BJ (cell line): Measurements from ENCODE around the gene LTA4H. TPM values are rescaled to one million over a fixed set of nuclear protein-coding genes. Genes with fewer than 3 reads are reported as not detected.

Source experiments
- CTCF ChIA-PET: fragments of 350-600 bp; formaldehyde crosslinking; extraction: SDS; loops from one replicate; lab custom pipeline; 2021; ENCODE audit warnings: antibody characterized with exemption, inconsistent platforms; lab: Yijun Ruan, JAX
- POLR2A ChIA-PET: fragments of 300-600 bp; sonication (Branson Sonifier 250); formaldehyde crosslinking; extraction: SDS; loops from one replicate; lab custom pipeline; 2021; ENCODE audit warnings: antibody characterized with exemption; lab: Charles Lee
- DNase-seq: peaks from one replicate; pipeline ENCODE4 v3.0.0-alpha.2; 2011; ENCODE audit warnings: low read depth
- H3K27me3 ChIP-seq: 2 replicates; pipeline ENCODE4 v1.6.0; 2011; ENCODE audit warnings: low read length; ENCODE audit not compliant: control insufficient read depth, insufficient read depth
- H3K36me3 ChIP-seq: 2 replicates; pipeline ENCODE4 v1.5.1; 2011; ENCODE audit warnings: low read length; ENCODE audit not compliant: control insufficient read depth, insufficient read depth
- H3K4me3 ChIP-seq: 2 replicates; pipeline ENCODE4 v1.5.1; 2011; ENCODE audit warnings: low read depth, mild to moderate bottlenecking, control low read depth, low read length
- CTCF ChIP-seq: IDR thresholded peaks from 2 replicates; pipeline ENCODE4 v1.5.1; 2011; ENCODE audit warnings: low read depth, mild to moderate bottlenecking, control low read depth, inconsistent platforms, low read length, moderate library complexity; ENCODE audit not compliant: insufficient read depth
- polyA plus RNA-seq: library from polyadenylated mRNA; depleted of rRNA; stranded (reverse); fragments of >200 nt; gene quantifications from 2 replicates; pipeline ENCODE4 v1.2.3, GENCODE V29; 2011

LTA4H gene
- polyA plus RNA-seq, 1 experiment = 35.1 TPM

DNA sequence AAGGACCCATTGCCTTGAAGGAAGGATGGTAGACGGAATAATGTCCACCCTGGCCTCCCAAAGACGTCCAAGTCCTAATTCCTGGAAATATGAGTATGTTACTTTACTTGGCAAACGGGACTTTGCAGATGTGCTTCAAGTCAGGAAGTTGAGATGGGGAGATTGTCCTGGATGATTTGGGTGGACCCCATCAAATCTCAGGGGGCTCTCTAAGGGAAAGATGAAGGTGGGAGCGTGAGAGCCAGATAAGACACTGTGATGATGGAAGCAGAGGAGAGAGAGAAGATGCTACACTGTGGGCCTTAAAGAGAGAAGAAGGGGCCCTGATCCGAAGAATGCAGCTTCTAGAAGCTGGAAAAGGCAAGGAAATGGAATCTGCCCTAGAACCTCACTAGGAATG, 29.6 kb upstream of the LTA4H start:
- DNase-seq = no peak
- Histone ChIP-seq H3K36me3 (no peaks in the 10 kb centered on the region), H3K4me3 (no peak overlapping the region), H3K27me3 (no peaks in the 10 kb centered on the region)
- CTCF ChIA-PET = interaction anchor here (1.3 to 4.7 kb wide), 5 partner anchors 8 to 452 kb away, joined by 4 to 48 read pairs (median 14); partner anchors contain the start of gene CFAP54
- POLR2A ChIA-PET = no interaction called here
- no peak for TF ChIP-seq CTCF

DNA sequence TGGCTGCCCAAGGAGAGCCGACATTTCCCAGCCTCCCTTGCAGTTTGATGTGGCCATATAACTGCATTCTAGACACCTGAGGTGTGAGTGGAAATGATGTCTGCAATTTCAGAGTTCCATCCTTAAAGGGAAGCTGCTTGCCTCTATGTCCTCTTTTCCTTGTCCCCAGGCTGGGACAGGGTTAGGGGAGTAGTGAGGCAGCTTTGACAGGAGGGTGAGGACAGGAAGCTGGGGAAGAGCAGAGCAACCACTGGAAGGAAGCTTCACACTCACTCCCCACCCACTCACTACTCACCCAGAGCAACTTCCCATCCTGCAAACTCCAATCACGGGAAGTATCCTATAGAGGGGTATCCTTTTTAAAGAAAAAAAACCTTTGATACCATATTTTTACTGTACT, 28.9 kb upstream of the LTA4H start:
- Histone ChIP-seq H3K36me3 (no peaks in the 10 kb centered on the region), H3K27me3 (no peaks in the 10 kb centered on the region), H3K4me3 (no peak overlapping the region)
- CTCF ChIA-PET = interaction anchor here (1.0 to 4.7 kb wide), 5 partner anchors 8 to 452 kb away, joined by 4 to 48 read pairs (median 6); partner anchors contain the start of gene CFAP54
- TF ChIP-seq CTCF = no peak
- POLR2A ChIA-PET = no interaction called here
- no peak for DNase-seq

GRCh38 chr12:96063046-96063445, 27.7 kb upstream of the LTA4H start:
- Histone ChIP-seq H3K36me3 (no peaks in the 10 kb centered on the region), H3K4me3 (no peak overlapping the region), H3K27me3 (no peaks in the 10 kb centered on the region)
- peak; percentile 25; the same call in 1 of the 2 replicates for TF ChIP-seq CTCF
- ChIA-PET POLR2A (interaction anchor here (0.6 kb wide), 1 partner anchor 19 kb away, joined by 3 read pairs; no protein-coding TSS in a partner anchor), CTCF (interaction anchor here (0.9 to 7.6 kb wide), 7 partner anchors 9 to 459 kb away, joined by 3 to 72 read pairs (median 18); no protein-coding TSS in a partner anchor)
- no peak for DNase-seq

DNA sequence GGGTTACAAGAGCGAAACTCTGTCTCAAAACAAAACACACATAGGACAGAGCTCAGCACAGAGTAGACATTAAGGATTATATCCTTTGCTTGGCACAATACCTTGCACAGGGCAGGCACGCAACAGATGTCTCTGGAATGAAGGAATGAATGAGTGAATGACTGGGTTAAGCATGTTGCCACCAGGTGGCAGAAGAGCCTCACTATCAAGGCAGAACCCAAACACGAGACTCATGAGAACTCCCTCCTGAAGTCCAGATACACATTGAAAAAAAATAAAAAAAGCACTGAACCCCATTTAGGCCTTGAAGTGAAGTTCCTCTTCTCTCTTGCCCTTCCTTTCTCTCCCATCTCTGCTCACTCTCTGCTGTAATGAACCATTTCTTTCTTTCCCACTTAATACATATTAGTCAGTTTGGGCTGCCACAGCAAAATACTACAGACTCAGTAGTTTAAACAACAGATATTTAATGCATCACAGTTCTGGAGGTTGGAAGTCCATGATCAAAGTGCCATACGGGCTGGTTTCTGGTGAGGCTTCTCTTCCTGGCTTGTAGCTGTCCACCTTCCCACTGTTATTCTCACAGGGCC, 26.6 kb upstream of the LTA4H start:
- peak; percentile 79 for TF ChIP-seq CTCF
- no peaks in the 10 kb centered on the region for H3K27me3 ChIP-seq
- no peak overlapping the region for H3K4me3 ChIP-seq
- no peaks in the 10 kb centered on the region for H3K36me3 ChIP-seq
- DNase-seq = peak; percentile 28
- POLR2A ChIA-PET = no interaction called here
- CTCF ChIA-PET = interaction anchor here (0.7 to 7.6 kb wide), 14 partner anchors 8 to 462 kb away, joined by 3 to 72 read pairs (median 4); partner anchors contain the start of gene LTA4H

DNA sequence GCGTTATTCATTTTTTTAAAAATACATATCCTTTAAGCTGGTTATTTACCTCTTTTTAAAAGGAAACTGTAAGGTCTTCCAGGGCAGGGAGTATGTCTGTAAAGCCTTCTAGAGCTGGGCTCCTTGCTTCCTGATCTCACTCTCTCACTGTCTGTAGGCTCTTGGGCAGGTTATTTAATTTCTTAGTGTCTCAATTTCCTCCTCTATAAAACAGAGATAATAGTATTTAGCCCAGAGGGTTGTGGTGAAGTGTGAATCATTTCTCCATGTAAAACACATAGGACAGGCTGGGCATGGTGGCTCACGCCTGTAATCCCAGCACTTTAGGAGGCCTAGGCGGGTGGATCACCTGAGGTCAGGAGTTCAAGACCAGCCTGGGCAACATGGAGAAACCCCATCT, 25.9 kb upstream of the LTA4H start:
- no peaks in the 10 kb centered on the region for H3K27me3 ChIP-seq
- no peaks in the 10 kb centered on the region for H3K36me3 ChIP-seq
- no peak for TF ChIP-seq CTCF
- no peak for DNase-seq
- POLR2A ChIA-PET = no interaction called here
- H3K4me3 ChIP-seq = no peak overlapping the region
- CTCF ChIA-PET = interaction anchor here (0.6 to 7.6 kb wide), 12 partner anchors 12 to 463 kb away, joined by 3 to 72 read pairs (median 4); partner anchors contain the start of gene LTA4H
